Right renal cortex interstitium (tissue), 3 donors: ENCODE measurements around the gene MITD1. TPM values are rescaled to one million over a fixed set of nuclear protein-coding genes. Genes with fewer than 3 reads are reported as not detected.
"Not testable (repeated sequence)": the region's sequence is repeated elsewhere in the genome, so short reads cannot be mapped to it uniquely, and the experiment has no call there.

ENCODE experiments used
- DNase-seq, 3 donors: peaks; one replicate each; pipeline ENCODE4 v3.0.0-alpha.2; 2013; ENCODE audit warnings: low read depth in 3 of 3, low spot score in 2 of 3
- polyA plus RNA-seq, 3 donors: library from polyadenylated mRNA; unstranded; fragments of 120-200 nt; gene quantifications; one replicate each; pipeline ENCODE4 v1.2.1, GENCODE V29; 2013; ENCODE audit not compliant: insufficient read length in 3 of 3

MITD1 gene
- polyA plus RNA-seq, 3 donors: 47.2 to 56.4 (median 54.1) TPM

DNA sequence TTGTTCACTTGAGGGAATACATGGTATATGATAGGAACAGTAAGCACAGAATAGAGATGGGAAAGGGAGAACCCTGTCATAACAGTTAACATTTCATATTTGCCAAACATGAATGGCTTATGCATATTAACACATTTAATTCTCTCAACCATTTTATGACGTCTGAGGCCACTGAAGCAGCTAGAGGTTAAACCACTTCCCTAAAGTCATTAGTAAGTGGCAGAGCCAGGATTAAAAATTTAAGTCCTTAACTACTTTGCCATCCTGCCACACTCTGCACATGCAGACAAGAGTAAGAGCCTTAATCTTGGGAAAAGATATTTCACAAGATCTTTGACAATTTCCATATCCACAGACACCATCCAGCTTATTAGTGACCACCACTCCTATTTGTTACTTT, 24.0 kb downstream of the MITD1 start:
- DNase-seq: no peak

DNA sequence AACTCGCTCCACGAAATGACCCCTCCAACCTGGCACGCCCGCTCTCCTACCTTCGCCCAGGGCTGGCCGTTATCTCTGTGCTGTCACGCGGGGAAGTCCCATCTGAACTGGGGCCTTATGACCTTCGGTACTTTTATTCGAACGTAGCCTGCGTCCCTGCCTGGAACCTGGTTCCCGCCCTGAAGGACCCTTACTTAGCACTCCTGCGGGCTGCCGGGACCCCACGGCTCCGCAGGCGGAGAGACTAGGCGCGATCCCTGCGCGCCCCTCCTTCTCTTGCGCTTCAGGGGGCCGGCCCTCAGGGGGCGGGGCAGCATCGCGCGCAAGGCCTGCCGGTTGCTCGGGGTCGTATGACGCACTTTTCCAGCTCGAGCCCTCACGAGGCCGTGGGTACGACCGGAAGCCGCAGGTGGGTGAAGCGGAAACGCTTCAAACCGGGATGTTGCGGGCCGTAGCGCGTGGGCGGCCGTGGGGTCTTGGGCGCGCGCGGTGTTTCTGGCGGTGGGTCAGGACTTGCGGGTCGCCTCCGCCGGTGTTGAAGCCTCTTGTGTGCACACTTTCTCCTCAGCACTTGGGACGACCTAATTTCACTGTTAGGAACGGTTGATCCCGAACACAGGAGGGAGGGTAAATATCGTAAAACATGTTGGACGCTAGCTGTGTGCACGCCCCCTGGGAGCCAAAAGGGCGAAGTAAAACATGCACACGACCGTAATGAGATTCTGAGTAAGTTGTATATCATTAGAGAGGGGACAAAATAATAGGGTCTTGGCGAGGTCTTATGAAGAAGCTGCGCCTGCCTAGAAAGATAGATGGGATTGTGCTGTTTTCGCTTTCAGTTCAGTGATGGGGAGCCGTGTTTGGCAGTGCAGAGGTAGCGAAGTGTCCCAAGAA, 26.0 kb downstream of the MITD1 start, which contains the start of the genes LIPT1 and TSGA10:
Gene LIPT1, plus strand, starts transcription at position 325 of the 894 bp plus-strand sequence. CDS start 6,991 bp downstream, outside the sequence.
Gene TSGA10, minus strand, starts transcription at position 300 of the 894 bp plus-strand sequence. CDS start 45,503 bp downstream, outside the sequence.
- DNase-seq: peak; percentile 80 to 89 (median 81)

DNA sequence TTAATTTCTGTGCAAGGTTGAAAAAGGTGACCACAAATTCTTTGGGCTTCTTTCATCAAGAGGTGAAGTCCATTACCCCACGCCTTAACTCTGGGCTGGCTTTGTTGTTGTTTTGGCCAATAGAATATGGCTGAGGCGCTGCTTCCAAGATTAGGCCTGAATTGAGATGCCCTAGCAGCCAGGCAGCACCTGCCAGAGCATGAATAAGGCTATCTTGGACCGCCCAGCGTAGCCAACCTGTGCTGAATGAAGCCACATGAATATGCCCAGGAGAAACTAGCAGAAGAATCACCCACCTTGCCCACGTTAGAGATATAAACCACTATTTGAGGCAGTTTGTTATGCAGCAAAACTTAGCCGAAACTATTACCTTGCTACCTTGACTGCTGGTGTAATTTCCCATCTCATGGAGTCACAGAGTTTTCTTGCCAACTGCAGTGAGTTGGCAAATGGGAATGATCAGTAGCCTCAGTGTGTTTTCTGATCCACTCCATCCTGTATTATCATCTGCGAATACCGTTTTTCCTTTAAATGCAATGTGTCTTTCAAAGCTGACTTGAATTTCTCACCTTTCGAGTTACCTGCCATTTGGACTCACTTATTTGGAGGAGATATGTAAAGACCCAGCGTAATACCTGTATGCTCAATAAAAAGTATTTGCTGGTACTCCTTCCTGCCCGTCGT, 26.8 kb downstream of the MITD1 start:
- DNase-seq: no peak

DNA sequence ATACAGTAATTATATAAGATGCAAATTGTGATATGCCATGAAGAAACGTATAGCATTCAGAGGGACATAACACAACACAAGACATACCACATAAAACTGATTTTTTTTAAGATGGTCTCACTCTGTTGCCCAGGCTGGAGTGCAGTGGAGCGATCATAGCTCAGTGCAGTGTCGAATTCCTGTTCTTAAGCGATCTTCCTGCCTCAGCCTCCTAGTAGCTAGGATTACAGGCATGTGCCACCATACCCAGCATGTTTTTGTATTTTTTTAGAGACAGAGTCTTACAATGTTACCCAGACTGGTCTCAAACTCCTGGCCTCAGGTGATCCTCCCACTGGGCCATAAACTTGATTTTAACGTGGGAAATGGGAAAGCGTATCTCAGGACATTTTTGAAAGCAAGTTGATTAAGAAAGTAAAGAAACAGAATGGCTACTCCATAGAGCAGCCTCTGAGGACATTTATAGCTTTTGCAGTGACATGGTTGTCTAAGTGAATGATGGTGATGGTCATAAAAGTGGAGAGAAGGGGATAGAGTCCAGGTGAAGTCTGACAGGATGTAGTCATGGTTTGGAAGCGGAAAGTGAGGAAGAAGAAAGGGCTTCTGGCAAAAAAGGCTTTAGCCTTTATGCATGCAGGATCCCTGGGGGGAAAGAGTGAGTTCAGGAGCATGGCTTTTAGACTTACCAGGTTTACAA, 28.5 kb downstream of the MITD1 start:
- no peak for DNase-seq

DNA sequence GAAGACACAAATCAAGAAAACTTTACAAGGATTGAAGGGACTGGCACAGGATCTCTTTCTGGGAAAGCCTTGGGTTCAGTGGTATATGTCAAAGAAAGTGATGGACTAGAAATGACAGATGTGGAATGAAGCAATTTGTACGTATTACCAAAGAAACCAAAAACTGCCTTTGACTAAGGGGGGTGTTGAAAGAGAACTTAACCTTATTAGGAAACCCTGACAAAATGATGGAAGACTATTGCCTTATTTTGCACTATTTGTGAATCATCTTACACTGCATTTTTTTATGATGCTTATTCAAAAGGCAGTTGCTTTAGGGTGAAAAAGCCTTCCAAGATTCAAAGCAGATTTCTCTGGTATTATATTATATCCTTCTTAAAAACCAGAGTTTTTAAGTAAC, 30.2 kb downstream of the MITD1 start:
- no peak for DNase-seq

DNA sequence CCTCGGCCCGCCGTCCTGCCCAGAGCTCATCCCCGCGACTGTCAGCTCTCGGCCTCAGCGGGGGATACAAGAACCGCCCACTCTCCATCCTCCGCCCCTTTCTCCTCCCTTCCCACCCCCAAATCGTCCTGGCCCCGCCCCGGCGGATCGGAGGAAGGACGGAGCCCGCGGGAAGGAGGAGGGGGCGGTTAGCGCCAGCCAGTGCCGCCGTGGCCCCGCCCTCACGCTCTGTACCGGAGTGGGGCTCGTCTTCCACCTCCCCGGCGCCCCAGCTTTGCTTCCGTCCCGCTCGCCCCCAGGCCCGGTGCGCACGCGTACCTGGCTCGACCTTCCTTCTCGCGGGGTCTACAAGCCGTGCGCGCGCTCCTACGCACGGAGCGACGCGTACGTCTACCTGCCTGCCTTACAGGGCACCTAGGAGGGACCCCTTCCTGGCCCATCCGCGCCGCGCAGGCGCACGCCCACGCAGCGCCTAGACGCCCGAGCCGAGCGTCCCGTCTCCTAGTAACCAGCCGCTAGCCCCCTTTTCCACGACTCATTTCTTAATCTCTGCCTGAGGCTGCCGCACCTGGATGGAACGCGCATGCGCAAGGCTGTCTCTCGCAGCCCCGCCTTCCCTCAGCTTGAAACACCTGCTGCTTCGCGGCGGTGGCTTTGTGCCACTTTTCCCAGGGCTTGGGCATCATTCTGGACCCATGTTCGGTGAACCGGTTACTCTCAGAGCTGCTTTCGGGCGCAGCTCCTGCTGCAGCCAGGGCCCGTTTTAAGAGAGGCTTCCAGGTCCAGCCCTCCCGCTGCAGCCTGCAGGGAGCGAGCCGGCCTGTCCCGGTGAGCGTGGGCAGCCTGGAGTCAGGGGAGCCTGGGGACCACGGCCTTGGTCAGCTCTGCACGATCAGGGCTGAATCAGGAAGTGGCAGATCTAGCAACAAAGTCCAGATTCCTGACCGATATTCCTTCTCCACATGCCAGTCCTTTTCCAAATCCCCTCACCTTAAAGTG, 39.4 kb downstream of the MITD1 start, which contains the start of gene C2orf15:
Gene C2orf15, plus strand, starts transcription at position 598 of the 999 bp plus-strand sequence. CDS start 8,852 bp downstream, outside the sequence.
- peak; percentile 83 to 90 (median 86) for DNase-seq

DNA sequence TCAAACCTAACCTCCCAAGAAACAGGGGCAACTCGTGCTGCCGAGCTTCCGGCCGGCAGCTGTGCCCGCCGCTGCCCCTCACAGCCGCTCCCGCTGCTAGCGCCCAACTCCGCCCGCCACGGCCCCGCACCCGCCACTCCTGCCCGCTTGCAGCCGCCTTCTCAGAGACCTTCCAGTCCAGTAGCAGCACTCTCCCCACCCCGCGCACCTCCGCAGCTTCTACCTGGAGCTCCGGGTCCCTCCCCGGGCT, 40.1 kb downstream of the MITD1 start:
- DNase-seq: no peak

DNA sequence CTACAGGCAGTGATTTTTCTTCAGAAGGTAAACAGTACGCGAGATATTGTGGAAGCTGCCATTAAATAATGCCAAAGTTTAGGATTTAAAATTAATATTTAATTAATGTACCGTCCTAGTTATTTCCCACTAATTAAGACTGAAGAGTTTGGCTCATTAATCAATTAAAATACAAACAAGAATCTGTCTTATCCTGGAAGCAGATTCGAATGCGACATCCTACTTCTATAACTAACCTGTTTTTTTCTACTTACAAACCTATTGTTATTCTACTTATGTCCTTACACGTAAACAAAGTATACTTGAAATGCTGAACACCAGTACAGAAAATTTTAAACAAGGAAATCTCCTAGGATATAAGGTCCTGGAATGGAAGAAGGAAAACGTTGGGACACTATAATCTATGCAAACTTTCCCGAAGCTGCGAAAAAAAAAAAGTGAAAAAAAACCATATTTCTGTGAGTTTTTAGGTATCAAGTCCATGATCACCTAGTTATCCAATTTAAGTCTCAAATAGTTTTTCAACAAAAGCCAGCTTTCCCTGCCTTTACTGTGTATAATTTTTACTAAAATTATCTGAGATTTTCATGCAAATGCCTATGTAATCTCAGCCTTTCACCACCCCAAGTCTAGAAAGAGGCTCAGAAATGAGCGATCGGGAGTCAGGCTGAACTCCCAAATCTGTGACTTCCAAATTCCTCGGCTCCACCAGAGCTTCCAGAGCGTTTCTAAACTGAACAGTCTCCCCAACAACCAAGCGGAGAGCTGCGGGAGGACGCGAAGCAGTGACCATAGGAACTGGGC, 40.6 kb downstream of the MITD1 start:
- no peak for DNase-seq

DNA sequence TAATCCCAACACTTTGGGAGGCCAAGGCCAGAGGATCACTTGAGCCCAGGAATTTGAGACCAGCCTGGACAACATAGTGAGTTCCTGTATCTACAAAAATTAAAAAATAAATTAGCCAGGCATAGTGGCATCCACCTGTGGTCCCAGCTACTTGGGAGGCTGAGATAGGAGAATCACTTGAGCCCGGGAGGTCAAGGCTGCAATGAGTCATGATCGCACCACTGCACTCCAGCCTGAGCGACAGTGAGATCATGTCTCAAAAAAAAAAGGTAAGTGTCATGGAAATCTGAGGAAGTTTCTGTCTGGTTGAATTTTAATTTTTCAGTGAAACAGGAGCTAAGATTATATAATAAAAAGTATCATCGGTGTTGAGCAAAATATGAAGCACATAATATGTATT, 41.9 kb downstream of the MITD1 start:
- DNase-seq: no peak

DNA sequence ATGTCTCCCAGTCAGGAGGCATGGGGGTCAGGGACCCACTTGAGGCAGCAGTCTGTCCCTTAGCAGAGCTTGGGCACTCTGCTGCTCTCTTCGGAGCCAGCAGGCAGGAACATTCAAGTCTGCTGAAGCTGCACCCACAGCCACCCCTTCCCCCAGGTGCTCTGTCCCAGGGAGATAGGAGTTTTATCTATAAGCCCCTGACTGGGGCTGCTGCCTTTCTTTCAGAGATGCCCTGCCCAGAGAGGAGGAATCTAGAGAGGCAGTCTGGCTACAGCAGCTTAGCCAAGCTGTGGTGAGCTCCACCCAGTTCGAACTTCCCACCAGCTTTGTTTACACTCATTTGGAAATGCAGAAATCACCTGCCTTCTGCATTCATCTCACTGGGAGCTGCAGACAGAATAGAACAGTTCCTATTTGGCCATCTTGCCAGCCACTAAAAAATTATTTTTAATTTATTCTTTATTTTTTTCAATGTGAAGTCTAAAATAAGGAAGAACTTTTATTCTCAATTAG, 45.8 kb downstream of the MITD1 start:
- not testable (repeated sequence) for DNase-seq

DNA sequence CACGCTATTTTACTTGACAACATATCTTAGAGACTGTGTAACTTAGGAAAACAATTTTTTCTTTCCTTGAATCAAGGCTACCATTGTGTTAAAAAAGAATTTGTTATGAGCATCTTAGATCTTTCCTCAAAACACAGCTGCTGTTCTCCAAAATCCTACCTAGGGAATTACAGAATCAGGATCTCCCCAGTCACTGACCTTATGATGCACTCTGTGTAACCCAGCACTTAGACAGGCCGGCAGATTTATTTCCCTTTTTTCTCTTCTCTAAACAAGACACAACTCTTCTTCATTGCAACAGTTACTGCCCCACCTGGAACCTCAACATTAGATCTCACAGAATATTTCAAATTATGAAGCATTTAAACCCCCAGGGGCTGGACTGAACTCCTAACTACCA, 52.9 kb downstream of the MITD1 start:
- DNase-seq: no peak

Other genes starting within 250 kb of the MITD1 start
- gene CRACDL, start 244.8 kb downstream of the MITD1 start, polyA plus RNA-seq: 1 to 10 TPM; 2.4 to 3.0 (median 2.5) TPM
- 10 to 100 TPM; 11.2 to 13.5 (median 12.5) TPM for gene C2orf15, start 39.4 kb downstream of the MITD1 start, polyA plus RNA-seq
- 10 to 100 TPM; 12.0 to 13.8 (median 13.3) TPM for gene TSGA10, start 26.1 kb downstream of the MITD1 start, polyA plus RNA-seq
- gene LIPT1, start 26.1 kb downstream of the MITD1 start, polyA plus RNA-seq: 10 to 100 TPM; 12.9 to 15.4 (median 13.6) TPM
- gene MRPL30, start 126 bp upstream of the MITD1 start, polyA plus RNA-seq: 10 to 100 TPM; 51.9 to 58.8 (median 53.0) TPM
- gene LYG2, start 74.6 kb upstream of the MITD1 start, polyA plus RNA-seq: under 1 TPM; 0.19 to 0.33 (median 0.24) TPM
- gene LYG1, start 120.1 kb upstream of the MITD1 start, polyA plus RNA-seq: 1 to 10 TPM; 3.1 to 4.1 (median 4.0) TPM
- gene TXNDC9, start 155.3 kb upstream of the MITD1 start, polyA plus RNA-seq: 10 to 100 TPM; 47.4 to 54.5 (median 51.0) TPM
- gene EIF5B, start 156.3 kb upstream of the MITD1 start, polyA plus RNA-seq: 10 to 100 TPM; 70.0 to 80.8 (median 72.2) TPM